Panc1 (cell line): ENCODE measurements around the gene EDN3. TPM values are rescaled to one million over a fixed set of nuclear protein-coding genes. Genes with fewer than 3 reads are reported as not detected.

ENCODE experiments used
- ATAC-seq: fragments of 200-7000 bp; cut with Tn5 transposase; 2 replicates; pipeline ENCODE4 v1.9.1; 2020; ENCODE audit warnings: mild to moderate bottlenecking, moderate library complexity
- BruUV-seq: library from RNA; stranded (reverse); fragments of 400-500 nt; replicated peaks from 2 replicates; lab custom pipeline; 2021; lab: Mats Ljungman, UMichigan
- CTCF ChIA-PET: fragments of 300-600 bp; sonication (Branson Sonifier 250); formaldehyde crosslinking; loops from one replicate; lab custom pipeline; 2022; ENCODE audit warnings: antibody characterized with exemption; lab: Charles Lee
- POLR2A ChIA-PET: fragments of 300-600 bp; sonication (Branson Sonifier 250); formaldehyde crosslinking; loops from one replicate; lab custom pipeline; 2022; ENCODE audit warnings: antibody characterized with exemption; lab: Charles Lee
- DNase-seq: peaks from one replicate; pipeline ENCODE4 v3.0.0-alpha.2; 2010; ENCODE audit warnings: low read depth, low spot score
- H3K27ac ChIP-seq: 2 replicates; pipeline ENCODE4 v1.5.1; 2011; ENCODE audit warnings: mild to moderate bottlenecking, low read length, inconsistent platforms
- H3K27me3 ChIP-seq: fragments of 200-500 bp; sonication (Bioruptor generic); 2 replicates; pipeline ENCODE4 v1.6.0; 2014; ENCODE audit warnings: low read length, inconsistent platforms; ENCODE audit not compliant: control insufficient read depth, insufficient read depth
- H3K36me3 ChIP-seq: fragments of 200-500 bp; sonication (Bioruptor generic); 2 replicates; pipeline ENCODE4 v1.5.1; 2014; ENCODE audit warnings: inconsistent platforms, mild to moderate bottlenecking, low read length, moderate library complexity; ENCODE audit not compliant: control insufficient read depth, insufficient read depth
- H3K4me1 ChIP-seq: 2 replicates; pipeline ENCODE4 v1.5.1; 2011; ENCODE audit warnings: inconsistent platforms, mild to moderate bottlenecking, low read length, moderate library complexity; ENCODE audit not compliant: control insufficient read depth, insufficient read depth
- H3K4me3 ChIP-seq, 2 experiments: 2 replicates each; pipeline ENCODE4 v1.5.1; 2011 to 2012; ENCODE audit warnings: low read depth in 2 of 2, low read length in 2 of 2, mild to moderate bottlenecking in 2 of 2, inconsistent platforms in 1 of 2, moderate library complexity in 1 of 2
- H3K9me3 ChIP-seq: fragments of 200-500 bp; sonication (Bioruptor generic); 2 replicates; pipeline ENCODE4 v1.5.1; 2014; ENCODE audit warnings: low read depth, mild to moderate bottlenecking, inconsistent platforms, low read length, moderate library complexity; ENCODE audit not compliant: control insufficient read depth, insufficient read depth
- CTCF ChIP-seq: fragments of 450-650 bp; IDR thresholded peaks from 2 replicates; pipeline ENCODE4 v1.5.1; 2017; ENCODE audit warnings: mild to moderate bottlenecking
- POLR2AphosphoS5 ChIP-seq: IDR thresholded peaks from 2 replicates; pipeline ENCODE4 v1.6.1; 2012; ENCODE audit warnings: mild to moderate bottlenecking, low read depth, low read length, moderate library complexity
- REST ChIP-seq, 2 experiments: IDR thresholded peaks; 2 replicates each; pipeline ENCODE4 v1.6.1; 2011 to 2012; ENCODE audit warnings: low read depth in 2 of 2, control low read depth in 1 of 2, low read length in 1 of 2, mild to moderate bottlenecking in 1 of 2, moderate library complexity in 1 of 2; ENCODE audit not compliant: insufficient read depth in 1 of 2
- SIN3A ChIP-seq: IDR thresholded peaks from 2 replicates; pipeline ENCODE4 v1.6.1; 2012; ENCODE audit warnings: low read depth, mild to moderate bottlenecking, low read length, moderate library complexity, borderline replicate concordance; ENCODE audit not compliant: insufficient read depth
- TCF7L2 ChIP-seq: IDR thresholded peaks from 2 replicates; pipeline ENCODE4 v1.6.1; 2011; ENCODE audit warnings: mild to moderate bottlenecking, low read depth, low read length, inconsistent platforms
- in situ Hi-C: cut with HindIII; loops from 2 replicates; pipeline ENCODE4 v1.10.0; 2016; ENCODE audit warnings: low sequenced_read_pairs, low pct_unique_long_range_greater_than_20kb
- intact Hi-C: fragments of 100-400 bp; cut with micrococcal nuclease; formaldehyde crosslinking; loops from one replicate; pipeline ENCODE4 v1.10.0; 2022; ENCODE audit not compliant: unreplicated experiment
- total RNA-seq: library from RNA; stranded (reverse); gene quantifications from one replicate; pipeline ENCODE4 v1.2.1, GENCODE V29; 2021; ENCODE audit not compliant: unreplicated experiment

Gene EDN3
- total RNA-seq, 1 experiment from 2014 or later, result not detected

GRCh38 chr20:59297686-59298085, 2.7 kb upstream of the EDN3 start:
- no TSS peak for BruUV-seq
- ATAC-seq (no peak), DNase-seq (no peak)
- TF ChIP-seq POLR2AphosphoS5 (no peak), CTCF (no peak), REST (IDR thresholded peaks at IDR 0.05; ENCODE audit: insufficient read depth in 1 of 2, low read depth in 2 of 2, low read length in 1 of 2) (no peak), SIN3A (no peak), TCF7L2 (no peak)
- no peaks in the 10 kb centered on the region for H3K4me1 ChIP-seq
- no peaks in the 10 kb centered on the region for H3K36me3 ChIP-seq
- no peaks in the 10 kb centered on the region for H3K9me3 ChIP-seq
- H3K27ac ChIP-seq, result no peak overlapping the region
- intact Hi-C loops (no loop called here), in situ Hi-C loops (no loop called here)
- peaks cover 19% of the 10 kb centered on the region for H3K27me3 ChIP-seq
- no peak overlapping the region for H3K4me3 ChIP-seq
- POLR2A ChIA-PET, result no interaction called here
- CTCF ChIA-PET, result no interaction called here

DNA sequence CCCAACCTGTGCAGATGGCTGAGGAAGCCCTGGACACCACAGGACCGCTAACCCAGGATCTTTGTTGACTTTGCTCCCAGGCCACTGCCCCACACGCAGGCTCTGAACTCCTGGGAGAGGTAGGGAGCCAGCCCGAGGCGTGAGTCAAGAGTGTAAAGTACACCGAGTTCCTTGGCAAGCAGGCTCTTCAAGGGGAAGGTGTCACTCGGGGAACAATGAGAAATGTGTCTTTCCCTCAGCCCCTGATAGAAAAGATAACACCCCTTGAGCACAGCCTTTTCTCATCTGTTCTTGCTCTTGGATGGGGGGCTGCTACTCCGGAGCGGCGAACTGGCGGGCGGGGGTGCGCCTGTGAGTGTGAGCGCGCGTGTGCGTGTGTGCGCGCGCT, 472 bp upstream of the EDN3 start:
- no peak overlapping the region for H3K27ac ChIP-seq
- ATAC-seq (peak; percentile 48; the same call in 1 of the 2 replicates), DNase-seq (no peak)
- peaks cover 18% of the 10 kb centered on the region for H3K27me3 ChIP-seq
- H3K36me3 ChIP-seq, result no peaks in the 10 kb centered on the region
- ChIA-PET POLR2A (no interaction called here), CTCF (no interaction called here)
- no peak overlapping the region for H3K4me3 ChIP-seq
- in situ Hi-C loops (no loop called here), intact Hi-C loops (no loop called here)
- no peaks in the 10 kb centered on the region for H3K4me1 ChIP-seq
- TF ChIP-seq SIN3A, result no peak
- no peak for TF ChIP-seq CTCF
- TF ChIP-seq TCF7L2, result no peak
- TF ChIP-seq REST (IDR thresholded peaks at IDR 0.05; ENCODE audit: insufficient read depth in 1 of 2, low read depth in 2 of 2, low read length in 1 of 2), result no peak
- TF ChIP-seq POLR2AphosphoS5, result no peak
- H3K9me3 ChIP-seq, result no peaks in the 10 kb centered on the region
- BruUV-seq, result no TSS peak
